Stimulated activated CD4-positive, alpha-beta T cell treated with anti-CD3 and anti-CD28 coated beads, Interleukin-2, amount 100 ng/mL, for 48 hours (primary cell): ENCODE measurements around the gene SLC4A9.

Experiments used
- DNase-seq, 2 donors: peaks; one replicate each; pipeline ENCODE4 v3.0.0-alpha.2; 2020

SLC4A9 gene

GRCh38 chr5:140362875-140363630 is 3.1 kb downstream of the SLC4A9 start:
- DNase-seq: peak; percentile 89 to 92

GRCh38 chr5:140363631-140364471 is 3.9 kb downstream of the SLC4A9 start:
- no peak for DNase-seq

DNA sequence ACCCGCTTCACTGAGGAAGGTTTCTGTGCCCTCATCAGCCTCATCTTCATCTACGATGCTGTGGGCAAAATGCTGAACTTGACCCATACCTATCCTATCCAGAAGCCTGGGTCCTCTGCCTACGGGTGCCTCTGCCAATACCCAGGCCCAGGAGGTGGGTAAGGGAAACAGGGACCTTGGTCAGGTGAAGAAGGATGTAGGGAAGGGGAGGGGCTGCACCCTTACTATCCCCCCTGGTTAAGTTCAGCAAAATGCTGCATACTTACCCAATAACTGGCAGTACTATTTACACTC is 4.4 kb downstream of the SLC4A9 start:
- no peak for DNase-seq

DNA sequence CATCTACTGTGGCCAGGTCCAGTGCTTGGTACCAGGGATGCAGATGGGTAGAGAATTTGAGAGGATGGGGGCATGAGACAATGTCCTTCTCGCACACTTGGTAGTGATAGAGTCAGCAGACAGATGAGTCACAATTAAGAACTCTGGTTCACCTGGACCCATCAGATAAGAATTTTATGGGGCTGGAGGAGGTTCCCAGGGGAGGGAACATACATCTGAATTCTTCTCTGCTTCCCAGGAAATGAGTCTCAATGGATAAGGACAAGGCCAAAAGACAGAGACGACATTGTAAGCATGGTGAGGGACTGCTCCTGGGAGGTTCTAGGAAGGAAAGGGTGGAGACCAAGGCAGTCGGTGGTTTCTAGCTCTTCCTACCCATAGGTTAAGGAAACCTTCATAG is 5.3 kb downstream of the SLC4A9 start:
- DNase-seq: no peak

DNA sequence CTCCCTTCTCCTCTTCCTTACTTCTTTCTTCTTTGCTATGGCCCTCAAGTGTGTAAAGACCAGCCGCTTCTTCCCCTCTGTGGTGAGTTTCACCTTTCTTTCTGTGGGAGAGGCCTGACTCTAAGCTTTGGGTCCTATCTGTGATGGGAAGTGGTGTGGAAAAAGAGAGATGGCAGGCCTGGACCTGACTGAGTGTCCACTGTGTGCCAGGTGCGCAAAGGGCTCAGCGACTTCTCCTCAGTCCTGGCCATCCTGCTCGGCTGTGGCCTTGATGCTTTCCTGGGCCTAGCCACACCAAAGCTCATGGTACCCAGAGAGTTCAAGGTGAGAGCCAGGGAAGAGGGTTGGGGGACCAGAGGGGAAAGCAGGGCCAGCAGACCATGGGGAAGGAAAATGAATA is 5.9 kb downstream of the SLC4A9 start:
- no peak for DNase-seq

GRCh38 chr5:140366589-140367255 is 6.7 kb downstream of the SLC4A9 start:
- no peak for DNase-seq

- DNase-seq: no peak
Measured at GRCh38 chr5:140367256-140368013, 7.4 kb downstream of the SLC4A9 start.

DNA sequence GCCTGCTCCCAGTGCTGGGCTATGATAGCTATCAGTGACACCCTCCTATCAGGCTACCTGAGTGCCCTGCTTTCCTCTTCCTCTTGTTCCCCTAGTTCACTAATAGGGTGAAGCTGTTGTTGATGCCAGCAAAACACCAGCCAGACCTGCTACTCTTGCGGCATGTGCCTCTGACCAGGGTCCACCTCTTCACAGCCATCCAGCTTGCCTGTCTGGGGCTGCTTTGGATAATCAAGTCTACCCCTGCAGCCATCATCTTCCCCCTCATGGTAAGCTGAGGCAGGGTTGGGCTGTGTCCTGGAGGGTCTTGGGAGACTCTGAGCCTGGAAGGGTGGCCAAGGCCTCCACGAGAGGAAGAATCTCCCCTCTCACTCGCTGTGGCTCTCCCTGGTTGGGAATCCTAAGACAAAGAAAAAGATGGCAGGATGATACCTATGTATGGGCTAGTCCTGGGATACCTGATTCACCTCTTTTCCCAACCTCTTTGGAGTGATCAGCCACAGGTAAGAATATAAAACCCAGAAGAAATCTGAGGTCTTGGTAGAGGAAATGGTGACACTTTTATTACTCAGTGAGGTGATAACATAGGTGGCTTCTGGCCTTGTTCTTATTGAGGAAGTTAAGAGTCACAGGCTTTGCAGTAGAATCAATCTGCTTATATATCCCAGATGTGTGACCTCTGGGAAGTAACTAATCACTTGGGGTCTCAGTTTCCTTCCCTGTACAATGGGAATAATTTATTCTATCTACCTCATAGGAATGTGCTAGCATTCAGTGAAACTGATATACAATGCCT is 11.6 kb downstream of the SLC4A9 start:
- no peak for DNase-seq

DNA sequence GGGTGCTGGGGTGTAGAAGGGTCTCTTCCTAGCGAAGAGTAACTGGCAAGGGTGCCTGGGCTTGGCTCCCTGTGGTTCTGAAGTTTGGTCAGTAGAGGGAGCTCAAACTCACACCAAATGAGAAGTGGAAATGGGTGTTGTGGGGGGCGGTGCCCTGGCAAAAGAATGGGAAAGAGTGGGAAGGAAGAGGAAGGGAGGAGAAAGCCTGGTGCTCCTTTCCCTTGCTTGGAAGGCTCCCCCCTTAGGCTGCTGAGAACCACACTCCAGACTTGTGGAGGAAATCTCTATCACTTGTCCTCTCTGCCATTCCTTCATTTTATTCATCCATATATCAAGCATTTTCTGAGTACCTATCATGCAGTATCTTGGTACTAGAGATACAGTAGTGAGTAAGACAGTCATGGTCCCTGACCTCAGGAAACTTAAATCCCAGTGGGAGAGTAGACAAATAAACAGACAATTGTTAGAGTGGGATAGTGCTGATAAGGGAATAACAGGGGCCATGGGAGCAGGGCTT is 13.0 kb downstream of the SLC4A9 start:
- peak; percentile 32 to 33 for DNase-seq

DNA sequence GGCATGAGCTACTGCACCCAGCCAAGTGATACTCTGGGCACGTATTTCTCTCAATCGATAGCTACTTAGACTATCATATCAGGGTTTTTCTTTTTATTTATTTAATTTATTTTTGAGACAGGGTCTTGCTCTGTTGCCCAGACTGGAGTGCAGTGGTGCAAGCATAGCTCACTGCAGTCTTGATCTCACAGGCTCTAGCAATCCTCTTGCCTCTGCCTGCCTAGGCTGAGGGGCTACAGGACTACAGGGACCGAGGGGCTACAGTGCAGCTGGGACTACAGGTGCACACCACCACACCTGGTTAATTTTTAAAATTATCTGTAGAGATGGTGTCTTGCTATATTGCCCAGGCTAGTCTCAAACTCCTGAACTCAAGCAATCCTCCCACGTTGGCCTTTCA is 21.4 kb downstream of the SLC4A9 start:
- no peak for DNase-seq

DNA sequence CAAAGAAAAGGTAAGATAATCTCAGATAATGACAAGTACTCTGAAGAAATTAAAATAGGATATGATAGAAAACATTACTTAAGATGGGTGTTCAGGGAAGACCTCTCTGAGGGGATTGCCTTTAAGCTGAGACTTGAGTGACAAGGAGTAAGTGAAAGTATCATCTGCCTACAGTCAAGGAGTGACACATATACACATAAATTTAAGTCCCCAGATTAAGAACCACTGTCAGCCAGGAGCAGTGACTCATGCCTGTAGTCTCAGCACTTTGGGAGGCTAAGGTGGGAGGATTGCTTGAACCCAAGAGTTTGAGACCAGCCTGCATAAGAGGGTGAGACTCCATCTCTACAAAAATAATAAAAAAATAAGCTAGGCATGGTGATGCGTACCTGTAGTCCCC is 22.0 kb downstream of the SLC4A9 start:
- DNase-seq: no peak

GRCh38 chr5:140382866-140383265 is 22.9 kb downstream of the SLC4A9 start:
- DNase-seq: no peak

- DNase-seq: no peak
Measured at GRCh38 chr5:140383300-140383699, 23.3 kb downstream of the SLC4A9 start.

DNA sequence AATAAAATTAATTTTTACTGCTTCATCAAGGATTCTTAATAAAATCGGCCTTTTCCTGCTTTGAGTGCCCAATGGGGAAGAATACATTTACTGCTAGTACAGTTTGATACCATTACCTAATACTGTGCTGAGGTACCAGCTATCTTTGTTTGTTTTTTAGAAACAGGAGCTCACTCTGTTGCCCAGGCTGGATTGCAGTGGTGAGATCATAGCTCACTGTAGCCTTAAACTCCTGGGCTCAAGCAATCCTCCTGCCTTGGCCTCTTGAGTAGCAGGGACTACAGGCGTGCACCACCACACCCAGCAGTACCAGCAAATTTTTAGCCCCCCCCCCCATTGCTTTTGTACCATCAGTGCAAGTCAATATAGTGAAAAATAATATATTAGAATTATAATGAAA is 28.1 kb downstream of the SLC4A9 start:
- no peak for DNase-seq

DNA sequence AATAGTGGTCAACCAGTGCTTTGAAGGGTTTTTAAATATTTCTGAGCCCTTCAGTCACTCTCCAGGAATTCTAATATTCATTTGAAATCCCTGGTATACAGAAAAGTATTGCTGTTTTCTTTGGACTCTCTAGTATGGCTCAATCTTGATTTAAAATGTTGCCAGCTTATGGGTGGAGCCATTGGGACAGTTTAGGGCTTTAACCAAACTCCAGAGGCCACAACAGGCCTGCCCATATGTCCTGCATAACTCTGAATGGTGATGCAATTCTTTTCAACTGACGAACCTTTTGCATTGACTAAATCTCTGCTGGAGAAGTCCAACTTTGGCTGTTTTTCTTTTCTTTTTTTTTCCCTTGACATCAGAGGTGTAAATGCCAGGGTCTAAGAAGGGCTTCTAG is 31.3 kb downstream of the SLC4A9 start:
- DNase-seq: no peak

DNA sequence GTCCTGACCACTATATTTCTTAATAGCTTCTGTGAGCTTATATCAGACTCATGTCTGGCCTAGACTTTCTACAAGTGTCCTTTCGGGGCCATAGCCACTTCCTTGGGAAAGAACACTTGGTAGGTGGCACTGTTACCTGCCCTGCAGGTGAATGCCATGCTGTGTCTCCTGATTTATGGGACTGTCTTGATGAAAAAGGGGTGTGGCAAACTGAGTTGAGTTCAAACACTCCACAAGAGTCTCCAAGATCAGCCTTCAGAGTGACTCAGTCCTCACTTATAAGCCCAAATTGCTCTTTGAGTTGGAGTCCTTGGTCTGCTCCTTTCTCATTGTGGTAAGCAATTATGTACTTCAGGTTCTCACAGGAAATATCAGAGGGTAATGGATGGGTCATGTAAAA is 31.7 kb downstream of the SLC4A9 start:
- no peak for DNase-seq

GRCh38 chr5:140393738-140394137 is 33.7 kb downstream of the SLC4A9 start:
- no peak for DNase-seq

- no peak for DNase-seq
Measured at GRCh38 chr5:140398379-140398811, 38.4 kb downstream of the SLC4A9 start.

DNA sequence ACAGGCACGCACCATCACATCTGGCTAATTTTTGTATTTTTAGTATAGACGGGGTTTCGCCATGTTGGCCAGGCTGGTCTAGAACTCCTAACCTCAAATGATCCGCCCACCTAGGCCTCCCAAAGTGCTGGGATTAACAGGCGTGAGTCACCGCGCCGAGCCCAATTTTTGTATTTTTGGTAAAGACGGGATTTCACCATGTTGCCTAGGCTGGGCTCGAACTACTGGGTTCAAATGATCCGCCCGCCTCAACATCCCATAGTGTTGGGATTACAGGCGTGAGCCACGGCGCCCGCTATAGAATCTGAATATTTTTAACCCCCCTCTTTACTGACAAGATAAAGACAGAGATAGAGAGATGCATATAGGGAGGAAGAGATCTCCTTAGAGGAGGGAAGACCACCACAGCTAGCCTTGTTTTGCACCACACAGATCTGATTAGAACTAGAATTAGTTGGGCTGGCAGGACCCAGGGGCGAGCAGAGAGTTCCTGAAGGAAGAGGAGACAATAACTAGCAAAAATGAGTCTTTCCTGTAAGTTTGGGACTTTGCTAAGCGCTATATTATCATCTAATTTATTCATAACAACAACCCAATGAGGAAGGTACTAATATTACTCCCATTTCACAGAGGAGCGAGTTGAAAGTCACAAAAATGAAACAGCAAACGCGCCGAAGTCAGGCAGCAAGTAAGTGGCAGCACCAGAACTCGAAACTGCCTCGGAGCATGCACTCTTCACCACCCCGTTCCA is 40.2 kb downstream of the SLC4A9 start:
- no peak for DNase-seq

GRCh38 chr5:140400730-140401361 is 40.9 kb downstream of the SLC4A9 start:
- DNase-seq: peak; percentile 70
